Glutamatergic neuron (in vitro differentiated cells): ENCODE measurements around the gene MYO1C. TPM values are rescaled to one million over a fixed set of nuclear protein-coding genes. Genes with fewer than 3 reads are reported as not detected.
"Not testable (repeated sequence)": the region's sequence is repeated elsewhere in the genome, so short reads cannot be mapped to it uniquely, and the experiment has no call there.

Experiments used
- DNase-seq: peaks from one replicate; pipeline ENCODE4 v3.0.0; 2022
- H3K27ac Mint-ChIP-seq: one replicate; pipeline ENCODE4 v1.8.0; 2020; ENCODE audit warnings: mild to moderate bottlenecking, mixed read lengths, inconsistent platforms; ENCODE audit not compliant: unreplicated experiment
- H3K27me3 Mint-ChIP-seq: one replicate; pipeline ENCODE4 v1.8.0; 2020; ENCODE audit warnings: mild to moderate bottlenecking, moderate library complexity, mixed read lengths, inconsistent platforms; ENCODE audit not compliant: unreplicated experiment
- H3K36me3 Mint-ChIP-seq: one replicate; pipeline ENCODE4 v1.8.0; 2020; ENCODE audit warnings: mild to moderate bottlenecking, mixed read lengths, inconsistent platforms; ENCODE audit not compliant: unreplicated experiment
- H3K4me1 Mint-ChIP-seq: one replicate; pipeline ENCODE4 v1.8.0; 2020; ENCODE audit warnings: mild to moderate bottlenecking, low read depth, mixed read lengths, inconsistent platforms; ENCODE audit not compliant: unreplicated experiment
- H3K4me3 Mint-ChIP-seq: one replicate; pipeline ENCODE4 v1.8.0; 2020; ENCODE audit warnings: mild to moderate bottlenecking, mixed read lengths, inconsistent platforms; ENCODE audit not compliant: unreplicated experiment
- H3K9me3 Mint-ChIP-seq: one replicate; pipeline ENCODE4 v1.8.0; 2020; ENCODE audit warnings: mild to moderate bottlenecking, moderate library complexity, mixed read lengths, inconsistent platforms; ENCODE audit not compliant: unreplicated experiment
- CTCF ChIP-seq: fragments of 200-600 bp; sonication (generic); IDR thresholded peaks from one replicate; pipeline ENCODE4 v1.5.0; 2021; ENCODE audit not compliant: partially characterized antibody, unreplicated experiment
- total RNA-seq: library from RNA; stranded (reverse); fragmentation: NEBNext Ultra II Directional; extraction: Animal tissue kit (Norgen Biotek cat#: 25700); gene quantifications from one replicate; pipeline ENCODE4 v1.2.1, GENCODE V29; 2021; ENCODE audit not compliant: unreplicated experiment

Gene MYO1C
- total RNA-seq, 1 donor from 2014 or later = 58.5 TPM

DNA sequence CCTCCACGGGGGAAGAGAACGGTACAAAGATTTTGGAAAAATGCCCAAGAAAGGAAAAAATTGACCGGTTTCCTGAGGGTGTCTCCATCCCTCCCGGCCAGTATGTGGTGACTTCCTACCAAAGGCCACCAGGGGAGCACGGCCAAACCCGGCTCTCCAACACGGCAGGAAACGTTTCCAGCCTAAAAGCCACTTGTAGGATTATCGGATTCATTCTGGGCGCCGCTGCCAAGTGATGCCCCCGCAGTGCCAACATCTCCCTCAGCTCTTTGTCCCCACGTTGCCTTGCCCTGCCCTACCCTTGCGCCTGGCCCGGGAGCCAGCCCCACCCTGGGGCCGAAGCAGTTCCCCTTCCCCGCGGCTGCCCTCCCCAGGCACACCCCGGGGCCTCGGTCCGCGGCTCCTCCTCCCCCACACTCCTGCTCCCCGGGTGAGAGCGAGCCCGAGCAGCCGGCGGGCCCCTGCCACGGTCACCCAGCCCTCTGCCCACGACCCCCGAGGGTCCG, 37.1 kb downstream of the MYO1C start:
- peak; percentile 75 for DNase-seq
- Mint-ChIP-seq H3K4me3 (peak overlapping the region; percentile 98), H3K4me1 (peaks cover 10% of the 10 kb centered on the region), H3K27me3 (peaks cover 2% of the 10 kb centered on the region), H3K36me3 (no peaks in the 10 kb centered on the region), H3K9me3 (peaks cover 8% of the 10 kb centered on the region), H3K27ac (peak overlapping the region; percentile 86)
- peak; percentile 77 for TF ChIP-seq CTCF

DNA sequence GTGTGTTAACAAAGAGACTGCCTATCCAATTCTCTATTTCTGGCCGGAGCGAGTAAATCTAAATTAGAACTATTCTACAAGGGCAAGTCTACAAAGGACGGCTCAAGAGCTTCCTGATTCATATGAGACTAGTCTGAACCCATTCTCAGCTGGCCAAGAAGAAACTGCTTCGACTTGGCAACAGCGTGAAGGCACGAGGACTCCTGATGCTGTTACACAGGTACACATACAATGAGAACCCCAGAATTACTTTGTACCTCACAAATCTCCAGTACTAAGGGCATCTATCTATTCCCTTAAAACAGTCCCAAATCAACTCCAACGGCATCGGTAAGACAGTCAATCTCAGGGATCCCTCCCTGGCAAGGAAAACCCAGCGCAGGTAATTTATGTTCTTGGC, 37.9 kb downstream of the MYO1C start:
- H3K4me3 Mint-ChIP-seq = peak overlapping the region; percentile 98
- no peak for TF ChIP-seq CTCF
- peaks cover 2% of the 10 kb centered on the region for H3K27me3 Mint-ChIP-seq
- peak overlapping the region; percentile 14 for H3K27ac Mint-ChIP-seq
- H3K9me3 Mint-ChIP-seq = peaks cover 8% of the 10 kb centered on the region
- H3K4me1 Mint-ChIP-seq = peaks cover 10% of the 10 kb centered on the region
- no peaks in the 10 kb centered on the region for H3K36me3 Mint-ChIP-seq
- DNase-seq = no peak

DNA sequence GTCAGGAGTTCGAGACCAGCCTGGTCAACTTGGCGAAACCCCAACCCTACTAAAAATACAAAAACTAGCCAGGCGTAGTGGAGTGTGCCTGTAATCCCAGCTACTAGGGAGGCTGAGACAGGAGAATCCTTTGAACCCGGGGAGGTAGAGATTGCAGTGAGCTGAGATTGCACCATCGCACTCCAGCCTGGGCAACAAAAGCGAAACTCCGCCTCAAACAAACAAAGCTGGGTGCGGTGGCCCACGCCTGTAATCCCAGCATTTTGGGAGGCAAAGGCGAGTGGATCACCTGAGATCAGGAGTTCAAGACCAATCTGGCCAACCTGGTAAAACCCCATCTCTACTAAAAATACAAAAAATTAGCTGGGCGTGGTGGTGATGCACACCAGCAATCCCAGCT, 38.8 kb downstream of the MYO1C start:
- peak overlapping the region; percentile 54 for H3K4me3 Mint-ChIP-seq
- not testable (repeated sequence) for H3K9me3 Mint-ChIP-seq, H3K27ac Mint-ChIP-seq, H3K36me3 Mint-ChIP-seq, H3K27me3 Mint-ChIP-seq, DNase-seq, H3K4me1 Mint-ChIP-seq

- peaks cover 10% of the 10 kb centered on the region for H3K4me1 Mint-ChIP-seq
- no peak for TF ChIP-seq CTCF
- DNase-seq = no peak
- H3K9me3 Mint-ChIP-seq = peaks cover 8% of the 10 kb centered on the region
- H3K4me3 Mint-ChIP-seq = peak overlapping the region; percentile 54
- no peak overlapping the region for H3K27ac Mint-ChIP-seq
- no peaks in the 10 kb centered on the region for H3K36me3 Mint-ChIP-seq
- H3K27me3 Mint-ChIP-seq = peaks cover 2% of the 10 kb centered on the region
Observed at GRCh38 chr17:1452836-1453235, 39.6 kb downstream of the MYO1C start.

DNA sequence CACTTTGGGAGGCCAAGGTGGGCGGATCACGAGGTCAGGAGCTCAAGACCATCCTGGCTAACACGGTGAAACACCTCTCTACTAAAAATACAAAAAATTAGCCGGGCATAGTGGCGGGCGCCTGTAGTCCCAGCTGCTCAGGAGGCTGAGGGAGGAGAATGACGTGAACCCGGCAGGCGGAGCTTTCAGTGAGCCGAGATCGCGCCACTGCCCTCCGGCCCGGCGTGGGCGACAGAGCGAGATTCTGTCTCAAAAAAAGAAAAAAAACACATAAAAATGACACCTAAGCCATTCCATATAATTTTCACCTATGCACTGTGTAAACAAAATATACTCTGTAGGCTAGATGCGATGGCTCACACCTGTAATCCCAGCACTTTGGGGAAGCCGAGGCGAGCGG, 42.2 kb downstream of the MYO1C start:
- H3K36me3 Mint-ChIP-seq, H3K4me3 Mint-ChIP-seq, H3K9me3 Mint-ChIP-seq, DNase-seq, H3K27me3 Mint-ChIP-seq, H3K27ac Mint-ChIP-seq, H3K4me1 Mint-ChIP-seq: not testable (repeated sequence)

- no peak overlapping the region for H3K27ac Mint-ChIP-seq
- DNase-seq = no peak
- H3K9me3 Mint-ChIP-seq = peaks cover 3% of the 10 kb centered on the region
- no peak for TF ChIP-seq CTCF
- no peaks in the 10 kb centered on the region for H3K27me3 Mint-ChIP-seq
- H3K4me3 Mint-ChIP-seq = no peak overlapping the region
- H3K4me1 Mint-ChIP-seq = peaks cover 4% of the 10 kb centered on the region
- H3K36me3 Mint-ChIP-seq = no peaks in the 10 kb centered on the region
Observed at GRCh38 chr17:1449412-1449967, 43.0 kb downstream of the MYO1C start.
